ENCODE data around the gene UCN.

DNA sequence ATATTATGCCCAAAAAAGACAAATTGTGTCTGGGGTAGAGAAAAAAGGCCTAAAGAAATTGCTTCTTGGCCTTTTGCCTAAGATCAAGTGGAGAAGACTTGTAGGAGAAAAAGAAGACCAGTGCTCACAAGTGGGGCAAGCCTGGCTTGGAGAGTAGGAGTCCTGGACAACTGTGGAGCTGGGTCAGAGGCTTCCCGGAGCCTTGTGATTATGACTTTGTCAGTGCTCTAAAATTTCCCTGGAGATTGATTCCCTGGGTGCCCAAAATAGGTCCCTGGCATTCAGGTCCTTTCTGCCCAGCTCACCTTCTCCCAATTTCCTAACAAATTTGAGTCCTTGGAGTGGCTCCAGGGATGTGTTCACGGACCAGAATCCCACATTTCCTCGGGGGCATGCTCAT lies 26.8 kb downstream of the UCN start:
- TF ChIP-seq TAF1 (IDR thresholded peaks at IDR 0.05; ENCODE audit: low read depth) (no peak), CEBPB (IDR thresholded peaks at IDR 0.05) (no peak), RAD21 (IDR thresholded peaks at IDR 0.05; ENCODE audit: low read depth) (no peak), TEAD4 (IDR thresholded peaks at IDR 0.05) (no peak), EP300 (IDR thresholded peaks at IDR 0.05; ENCODE audit: borderline replicate concordance) (no peak), YY1 (IDR thresholded peaks at IDR 0.05; ENCODE audit: low read depth) (no peak), FOXM1 (IDR thresholded peaks at IDR 0.05; ENCODE audit: borderline replicate concordance, low read depth) (no peak), EGR1 (IDR thresholded peaks at IDR 0.05) (no peak), ZBTB7A (IDR thresholded peaks at IDR 0.05; ENCODE audit: low read depth) (no peak), CREB1 (IDR thresholded peaks at IDR 0.05; ENCODE audit: low read depth) (no peak), NFIC (IDR thresholded peaks at IDR 0.05) (no peak), TCF12 (IDR thresholded peaks at IDR 0.05; ENCODE audit: low read depth) (no peak)
- TF ChIP-seq, protein P1, sequence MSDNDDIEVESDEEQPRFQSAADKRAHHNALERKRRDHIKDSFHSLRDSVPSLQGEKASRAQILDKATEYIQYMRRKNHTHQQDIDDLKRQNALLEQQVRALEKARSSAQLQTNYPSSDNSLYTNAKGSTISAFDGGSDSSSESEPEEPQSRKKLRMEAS (IDR thresholded peaks at IDR 0.05): no peak
- TF ChIP-seq, protein P2, sequence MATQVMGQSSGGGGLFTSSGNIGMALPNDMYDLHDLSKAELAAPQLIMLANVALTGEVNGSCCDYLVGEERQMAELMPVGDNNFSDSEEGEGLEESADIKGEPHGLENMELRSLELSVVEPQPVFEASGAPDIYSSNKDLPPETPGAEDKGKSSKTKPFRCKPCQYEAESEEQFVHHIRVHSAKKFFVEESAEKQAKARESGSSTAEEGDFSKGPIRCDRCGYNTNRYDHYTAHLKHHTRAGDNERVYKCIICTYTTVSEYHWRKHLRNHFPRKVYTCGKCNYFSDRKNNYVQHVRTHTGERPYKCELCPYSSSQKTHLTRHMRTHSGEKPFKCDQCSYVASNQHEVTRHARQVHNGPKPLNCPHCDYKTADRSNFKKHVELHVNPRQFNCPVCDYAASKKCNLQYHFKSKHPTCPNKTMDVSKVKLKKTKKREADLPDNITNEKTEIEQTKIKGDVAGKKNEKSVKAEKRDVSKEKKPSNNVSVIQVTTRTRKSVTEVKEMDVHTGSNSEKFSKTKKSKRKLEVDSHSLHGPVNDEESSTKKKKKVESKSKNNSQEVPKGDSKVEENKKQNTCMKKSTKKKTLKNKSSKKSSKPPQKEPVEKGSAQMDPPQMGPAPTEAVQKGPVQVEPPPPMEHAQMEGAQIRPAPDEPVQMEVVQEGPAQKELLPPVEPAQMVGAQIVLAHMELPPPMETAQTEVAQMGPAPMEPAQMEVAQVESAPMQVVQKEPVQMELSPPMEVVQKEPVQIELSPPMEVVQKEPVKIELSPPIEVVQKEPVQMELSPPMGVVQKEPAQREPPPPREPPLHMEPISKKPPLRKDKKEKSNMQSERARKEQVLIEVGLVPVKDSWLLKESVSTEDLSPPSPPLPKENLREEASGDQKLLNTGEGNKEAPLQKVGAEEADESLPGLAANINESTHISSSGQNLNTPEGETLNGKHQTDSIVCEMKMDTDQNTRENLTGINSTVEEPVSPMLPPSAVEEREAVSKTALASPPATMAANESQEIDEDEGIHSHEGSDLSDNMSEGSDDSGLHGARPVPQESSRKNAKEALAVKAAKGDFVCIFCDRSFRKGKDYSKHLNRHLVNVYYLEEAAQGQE (IDR thresholded peaks at IDR 0.05; ENCODE audit: low read depth): no peak

Measured in Ishikawa (cell line).